Stomach (tissue), 4 donors: ENCODE data around the gene OR7C1.

ENCODE experiments used
- POLR2A ChIP-seq, 4 donors: fragments of 450-650 bp; IDR thresholded peaks; one replicate each; pipeline ENCODE4 v1.6.1; 2016; ENCODE audit warnings: antibody characterized with exemption in 4 of 4, control low read depth in 2 of 4, mild to moderate bottlenecking in 1 of 4, moderate library complexity in 1 of 4
- POLR2AphosphoS5 ChIP-seq, 3 donors: sonication (generic); formaldehyde crosslinking; IDR thresholded peaks; one replicate each; pipeline ENCODE4 v1.6.1; 2016; ENCODE audit warnings: antibody characterized with exemption in 3 of 3
- TF ChIP-seq, protein P1 (sequence below), 7 experiments: fragments of 450-650 bp in 4 of 7; fragments of 200-600 bp in 3 of 7; sonication (generic) in 3 of 7; IDR thresholded peaks; one replicate each; pipeline ENCODE4 v1.5.1; 2016 to 2019; ENCODE audit warnings: antibody characterized with exemption in 7 of 7, control low read depth in 2 of 7, mild to moderate bottlenecking in 1 of 7

DNA sequence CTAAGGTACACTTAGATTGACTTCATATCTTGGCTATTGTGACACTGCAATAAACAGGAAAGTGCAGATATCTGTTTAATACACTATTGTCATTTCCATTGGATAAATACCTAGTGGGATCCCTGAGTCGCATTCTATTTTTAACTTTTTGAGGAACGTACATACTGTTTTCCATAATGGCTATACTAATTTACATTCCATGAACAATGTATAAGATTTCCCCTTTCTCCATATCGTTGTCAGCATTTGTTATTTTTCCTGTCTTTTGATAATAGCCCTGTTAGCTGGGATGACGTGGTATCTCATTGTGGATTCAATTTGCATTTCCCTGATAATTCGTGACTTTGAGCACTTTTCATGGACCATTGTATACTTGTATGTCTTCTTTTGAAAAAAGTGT, 33.5 kb upstream of the OR7C1 start:
- TF ChIP-seq POLR2A (IDR thresholded peaks at IDR 0.05) = no peak
- TF ChIP-seq POLR2AphosphoS5 (IDR thresholded peaks at IDR 0.05) = no peak
- TF ChIP-seq, protein P1, sequence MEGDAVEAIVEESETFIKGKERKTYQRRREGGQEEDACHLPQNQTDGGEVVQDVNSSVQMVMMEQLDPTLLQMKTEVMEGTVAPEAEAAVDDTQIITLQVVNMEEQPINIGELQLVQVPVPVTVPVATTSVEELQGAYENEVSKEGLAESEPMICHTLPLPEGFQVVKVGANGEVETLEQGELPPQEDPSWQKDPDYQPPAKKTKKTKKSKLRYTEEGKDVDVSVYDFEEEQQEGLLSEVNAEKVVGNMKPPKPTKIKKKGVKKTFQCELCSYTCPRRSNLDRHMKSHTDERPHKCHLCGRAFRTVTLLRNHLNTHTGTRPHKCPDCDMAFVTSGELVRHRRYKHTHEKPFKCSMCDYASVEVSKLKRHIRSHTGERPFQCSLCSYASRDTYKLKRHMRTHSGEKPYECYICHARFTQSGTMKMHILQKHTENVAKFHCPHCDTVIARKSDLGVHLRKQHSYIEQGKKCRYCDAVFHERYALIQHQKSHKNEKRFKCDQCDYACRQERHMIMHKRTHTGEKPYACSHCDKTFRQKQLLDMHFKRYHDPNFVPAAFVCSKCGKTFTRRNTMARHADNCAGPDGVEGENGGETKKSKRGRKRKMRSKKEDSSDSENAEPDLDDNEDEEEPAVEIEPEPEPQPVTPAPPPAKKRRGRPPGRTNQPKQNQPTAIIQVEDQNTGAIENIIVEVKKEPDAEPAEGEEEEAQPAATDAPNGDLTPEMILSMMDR (IDR thresholded peaks at IDR 0.05) = no peak
